HG03439 (cell line): ENCODE data around the gene MME.
"Not testable (repeated sequence)": the region's sequence is repeated elsewhere in the genome, so short reads cannot be mapped to it uniquely, and the experiment has no call there.

ENCODE experiments used
- ATAC-seq: cut with Tn5 transposase; IDR thresholded peaks from one replicate; pipeline ENCODE4 v1.9.1; 2021; ENCODE audit warnings: mild to moderate bottlenecking, moderate library complexity; ENCODE audit not compliant: unreplicated experiment

The MME gene

GRCh38 chr3:155083313-155083905 is 3.3 kb downstream of the MME start:
- ATAC-seq = no peak

- ATAC-seq = no peak
Measured at GRCh38 chr3:155084567-155084966, 4.4 kb downstream of the MME start.

- no peak for ATAC-seq
Measured at GRCh38 chr3:155086051-155086450, 5.9 kb downstream of the MME start.

- no peak for ATAC-seq
Measured at GRCh38 chr3:155088706-155089345, 8.7 kb downstream of the MME start.

GRCh38 chr3:155089495-155089894 is 9.4 kb downstream of the MME start:
- ATAC-seq = no peak

GRCh38 chr3:155093261-155093660 is 13.1 kb downstream of the MME start:
- no peak for ATAC-seq

GRCh38 chr3:155096303-155097008 is 16.3 kb downstream of the MME start:
- no peak for ATAC-seq

- ATAC-seq = no peak
Measured at GRCh38 chr3:155097009-155097349, 16.9 kb downstream of the MME start.

GRCh38 chr3:155101398-155101797 is 21.3 kb downstream of the MME start:
- ATAC-seq = no peak

- no peak for ATAC-seq
Measured at GRCh38 chr3:155102329-155102728, 22.2 kb downstream of the MME start.

GRCh38 chr3:155103686-155104085 is 23.6 kb downstream of the MME start:
- no peak for ATAC-seq

- ATAC-seq = no peak
Measured at GRCh38 chr3:155106119-155106518, 26.0 kb downstream of the MME start.

- ATAC-seq = no peak
Measured at GRCh38 chr3:155110022-155110421, 29.9 kb downstream of the MME start.

- ATAC-seq = no peak
Measured at GRCh38 chr3:155110996-155111901, 31.1 kb downstream of the MME start.

- no peak for ATAC-seq
Measured at GRCh38 chr3:155111971-155112370, 31.9 kb downstream of the MME start.

GRCh38 chr3:155112661-155113389 is 32.7 kb downstream of the MME start:
- no peak for ATAC-seq

- not testable (repeated sequence) for ATAC-seq
Measured at GRCh38 chr3:155124745-155125144, 44.6 kb downstream of the MME start.

GRCh38 chr3:155129396-155129795 is 49.3 kb downstream of the MME start:
- no peak for ATAC-seq

- no peak for ATAC-seq
Measured at GRCh38 chr3:155130001-155130400, 49.9 kb downstream of the MME start.

- ATAC-seq = peak; percentile 93
Measured at GRCh38 chr3:155131104-155131503, 51.0 kb downstream of the MME start.

GRCh38 chr3:155134311-155134710 is 54.2 kb downstream of the MME start:
- ATAC-seq = not testable (repeated sequence)
